HCT116 (cell line): ENCODE measurements around the gene GTPBP1. TPM values are rescaled to one million over a fixed set of nuclear protein-coding genes. Genes with fewer than 3 reads are reported as not detected.

ENCODE experiments used
- ATAC-seq: fragments of 200-7000 bp; cut with Tn5 transposase; 2 replicates; pipeline ENCODE4 v1.9.1; 2020; ENCODE audit warnings: mild to moderate bottlenecking, moderate library complexity
- BruUV-seq: library from RNA; stranded (reverse); fragments of 400-500 nt; replicated peaks from 2 replicates; lab custom pipeline; 2021; lab: Mats Ljungman, UMichigan
- CTCF ChIA-PET: fragments of 300-600 bp; sonication (Branson Sonifier 250); formaldehyde crosslinking; loops from one replicate; lab custom pipeline; 2021; ENCODE audit warnings: antibody characterized with exemption; lab: Charles Lee
- POLR2A ChIA-PET: fragments of 300-600, 350-600 bp; sonication (Branson Sonifier 250); formaldehyde crosslinking; loops from one replicate; lab custom pipeline; 2021; ENCODE audit warnings: antibody characterized with exemption; lab: Charles Lee
- RAD21 ChIA-PET, 2 experiments: fragments of 300-600 bp; sonication (Branson Sonifier 250); formaldehyde crosslinking; loops; one replicate each; lab custom pipeline; 2023; ENCODE audit warnings: low total read pairs in 2 of 2; ENCODE audit not compliant: uncharacterized antibody in 2 of 2, unreplicated experiment in 2 of 2, low non-redundant PET in 1 of 2; lab: Charles Lee
- DNase-seq: peaks from one replicate; pipeline ENCODE4 v3.0.0-alpha.2; 2010; ENCODE audit warnings: low read depth, low spot score
- H2AFZ ChIP-seq: fragments of 200-600 bp; shearing (Covaris generic), sonication (generic); 2 replicates; pipeline ENCODE4 v1.6.1; 2017; ENCODE audit warnings: low read depth, mixed run types, mixed read lengths, antibody characterized with exemption, low read length; ENCODE audit not compliant: poor library complexity, severe bottlenecking
- H3K27ac ChIP-seq: 2 replicates; pipeline ENCODE4 v1.5.1; 2012; ENCODE audit warnings: low read depth, low read length
- H3K27me3 ChIP-seq: fragments of 200-600 bp; sonication (generic); 2 replicates; pipeline ENCODE4 v1.6.1; 2016; ENCODE audit warnings: mixed run types, low read length, mixed read lengths; ENCODE audit not compliant: insufficient read depth
- H3K36me3 ChIP-seq, 2 experiments: fragments of 200-500 bp in 1 of 2; fragments of 200-600 bp in 1 of 2; sonication (Bioruptor generic) in 1 of 2; sonication (generic) in 1 of 2; 2 replicates each; pipeline versions ENCODE4 v1.5.1 to v1.6.1; 2014 to 2016; ENCODE audit warnings: low read length in 2 of 2, inconsistent platforms in 1 of 2, mixed read lengths in 1 of 2, mixed run types in 1 of 2; ENCODE audit not compliant: insufficient read depth in 2 of 2, control insufficient read depth in 1 of 2
- H3K4me1 ChIP-seq, 2 experiments: fragments of 200-600 bp in 1 of 2; sonication (generic) in 1 of 2; 2 replicates each; pipeline versions ENCODE4 v1.5.1 to v1.6.1; 2012 to 2017; ENCODE audit warnings: low read length in 2 of 2, inconsistent platforms in 1 of 2, mild to moderate bottlenecking in 1 of 2, mixed read lengths in 1 of 2, mixed run types in 1 of 2, moderate library complexity in 1 of 2; ENCODE audit not compliant: insufficient read depth in 2 of 2, control insufficient read depth in 1 of 2
- H3K4me2 ChIP-seq: fragments of 200-600 bp; sonication (generic); 2 replicates; pipeline ENCODE4 v1.6.1; 2017; ENCODE audit warnings: mixed run types, low read length, mixed read lengths
- H3K4me3 ChIP-seq, 2 experiments: fragments of 200-600 bp in 1 of 2; sonication (generic) in 1 of 2; replicated peaks in 1 of 2; 2 replicates each; pipeline ENCODE4 v1.5.1; 2011 to 2016; ENCODE audit warnings: low read length in 2 of 2, control low read depth in 1 of 2, low read depth in 1 of 2, mild to moderate bottlenecking in 1 of 2, mixed read lengths in 1 of 2, mixed run types in 1 of 2
- H3K79me2 ChIP-seq: fragments of 200-600 bp; sonication (generic); 2 replicates; pipeline ENCODE4 v1.6.1; 2017; ENCODE audit warnings: mild to moderate bottlenecking, mixed run types, low read length, moderate library complexity, mixed read lengths; ENCODE audit not compliant: insufficient read depth
- H3K9ac ChIP-seq: fragments of 200-600 bp; sonication (generic); 2 replicates; pipeline ENCODE4 v1.6.1; 2016; ENCODE audit warnings: low read length, mixed read lengths
- H3K9me2 ChIP-seq: fragments of 200-600 bp; sonication (generic), shearing (Covaris generic); 2 replicates; pipeline ENCODE4 v1.6.1; 2017; ENCODE audit warnings: mixed run types, mild to moderate bottlenecking, moderate library complexity; ENCODE audit not compliant: insufficient read depth
- H3K9me3 ChIP-seq, 2 experiments: fragments of 200-500 bp in 1 of 2; fragments of 200-600 bp in 1 of 2; sonication (Bioruptor generic) in 1 of 2; sonication (generic) in 1 of 2; 2 replicates each; pipeline ENCODE4 v1.6.1; 2014 to 2017; ENCODE audit warnings: low read length in 2 of 2, mixed read lengths in 2 of 2, inconsistent platforms in 1 of 2, low read depth in 1 of 2, mild to moderate bottlenecking in 1 of 2, mixed run types in 1 of 2, moderate library complexity in 1 of 2; ENCODE audit not compliant: control insufficient read depth in 1 of 2, insufficient read depth in 1 of 2
- H4K20me1 ChIP-seq: fragments of 200-600 bp; sonication (generic), shearing (Covaris generic); 2 replicates; pipeline ENCODE4 v1.6.1; 2017; ENCODE audit warnings: mixed run types, mild to moderate bottlenecking, moderate library complexity; ENCODE audit not compliant: insufficient read depth
- ATF3 ChIP-seq: IDR thresholded peaks from 2 replicates; pipeline ENCODE4 v1.6.1; 2012
- CBX3 ChIP-seq: IDR thresholded peaks from 2 replicates; pipeline ENCODE4 v1.6.1; 2012; ENCODE audit warnings: low read depth
- CEBPB ChIP-seq: IDR thresholded peaks from 2 replicates; pipeline ENCODE4 v1.6.1; 2012; ENCODE audit warnings: low read depth
- CTCF ChIP-seq, 3 experiments: fragments of 200-600 bp in 1 of 3; sonication (generic) in 1 of 3; IDR thresholded peaks in 2 of 3; conservative IDR thresholded peaks in 1 of 3; 2 replicates each; pipeline ENCODE4 v1.5.1; 2012 to 2017; ENCODE audit warnings: low read depth in 2 of 3, low read length in 2 of 3, antibody characterized with exemption in 1 of 3, borderline replicate concordance in 1 of 3, control low read depth in 1 of 3, mild to moderate bottlenecking in 1 of 3, mixed read lengths in 1 of 3, mixed run types in 1 of 3, moderate library complexity in 1 of 3; ENCODE audit not compliant: insufficient read depth in 1 of 3
- EGR1 ChIP-seq: IDR thresholded peaks from 2 replicates; pipeline ENCODE4 v1.6.1; 2012; ENCODE audit warnings: low read depth
- EZH2 ChIP-seq: fragments of 200-600 bp; sonication (generic); IDR thresholded peaks from 2 replicates; pipeline ENCODE4 v1.6.1; 2017; ENCODE audit warnings: antibody characterized with exemption, mixed run types
- EZH2phosphoT487 ChIP-seq: fragments of 200-600 bp; IDR thresholded peaks from 2 replicates; pipeline ENCODE4 v1.6.1; 2018; ENCODE audit warnings: antibody characterized with exemption, borderline replicate concordance
- FOSL1 ChIP-seq: IDR thresholded peaks from 2 replicates; pipeline ENCODE4 v1.6.1; 2012; ENCODE audit warnings: low read depth
- JUND ChIP-seq: IDR thresholded peaks from 2 replicates; pipeline ENCODE4 v1.6.1; 2012
- POLR2A ChIP-seq: IDR thresholded peaks from 2 replicates; pipeline ENCODE4 v1.7.0; 2011; ENCODE audit warnings: borderline replicate concordance; ENCODE audit not compliant: insufficient read depth, insufficient read length; ENCODE audit errors: extremely low read depth
- POLR2AphosphoS5 ChIP-seq: IDR thresholded peaks from 2 replicates; pipeline ENCODE4 v1.6.1; 2011; ENCODE audit warnings: mild to moderate bottlenecking, low read depth, low read length, moderate library complexity
- RAD21 ChIP-seq: IDR thresholded peaks from 2 replicates; pipeline ENCODE4 v1.6.1; 2012; ENCODE audit warnings: low read depth, mild to moderate bottlenecking
- SIN3A ChIP-seq: IDR thresholded peaks from 2 replicates; pipeline ENCODE4 v1.6.1; 2012; ENCODE audit warnings: low read depth
- TCF7L2 ChIP-seq: IDR thresholded peaks from 2 replicates; pipeline ENCODE4 v1.7.0; 2011; ENCODE audit warnings: borderline replicate concordance, inconsistent platforms; ENCODE audit not compliant: insufficient read depth, insufficient read length; ENCODE audit errors: extremely low read depth
- YY1 ChIP-seq: IDR thresholded peaks from 2 replicates; pipeline ENCODE4 v1.6.1; 2011; ENCODE audit warnings: low read length, low read depth, moderate library complexity, mild to moderate bottlenecking; ENCODE audit not compliant: insufficient replicate concordance; ENCODE audit errors: extremely low read depth
- ZNF274 ChIP-seq: fragments of 200-500 bp; sonication (Bioruptor generic); IDR thresholded peaks from 2 replicates; pipeline ENCODE4 v1.6.1; 2014; ENCODE audit warnings: mild to moderate bottlenecking, low read depth, low read length, inconsistent platforms
- intact Hi-C: fragments of 100-400 bp; cut with micrococcal nuclease; formaldehyde crosslinking; loops from 2 replicates; pipeline ENCODE4 v1.10.0; 2022
- total RNA-seq: library from RNA; stranded (reverse); gene quantifications from one replicate; pipeline ENCODE4 v1.2.1, GENCODE V29; 2021; ENCODE audit not compliant: unreplicated experiment
- TF ChIP-seq, protein P1 (sequence below): IDR thresholded peaks from 2 replicates; pipeline ENCODE4 v1.6.1; 2012

Gene GTPBP1
- total RNA-seq, 1 experiment from 2014 or later, result 48.2 TPM

GRCh38 chr22:38762551-38762983, 56.8 kb downstream of the GTPBP1 start (continued):
- TF ChIP-seq EZH2phosphoT487, result no peak
- TF ChIP-seq JUND, result no peak
- TF ChIP-seq CBX3, result no peak
- TF ChIP-seq SIN3A, result no peak
- TF ChIP-seq CEBPB, result no peak
- no peak for TF ChIP-seq POLR2AphosphoS5

- Histone ChIP-seq H3K27ac (peak overlapping the region; percentile 52; the same call in 1 of the 2 replicates), H3K27me3 (no peaks in the 10 kb centered on the region), H3K4me3 (no peak overlapping the region), H4K20me1 (no peaks in the 10 kb centered on the region), H3K79me2 (no peaks in the 10 kb centered on the region), H3K4me2 (peak overlapping the region; percentile 56), H3K9me2 (no peaks in the 10 kb centered on the region), H3K36me3 (no peaks in the 10 kb centered on the region), H3K4me1 (peaks cover 26 to 37% of the 10 kb centered on the region in 2 experiments), H2AFZ (peak overlapping the region; percentile 82), H3K9ac (no peak overlapping the region), H3K9me3 (no peaks in the 10 kb centered on the region)
- DNase-seq, result peak; percentile 79
- CTCF ChIA-PET, result interaction anchor here (0.6 to 2.4 kb wide), 18 partner anchors 8 to 718 kb away, joined by 3 to 10 read pairs (median 4); partner anchors contain the start of genes GTPBP1, NPTXR, PICK1 and TOMM22
- RAD21 ChIA-PET, result interaction anchor here in 1 of 2 experiments (0.7 to 1.1 kb wide), 4 partner anchors 33 to 405 kb away, joined by 3 to 4 read pairs (median 3); no protein-coding TSS in a partner anchor
- peak; percentile 89 for ATAC-seq
- TF ChIP-seq POLR2AphosphoS5 (peak; percentile 51; the same call in 1 of the 2 replicates), ATF3 (no peak), EZH2phosphoT487 (no peak), POLR2A (no peak), JUND (no peak; the same call in 1 of the 2 replicates), CTCF (IDR thresholded peaks at IDR 0.05 in 2 of 3, conservative IDR thresholded peaks at IDR 0.05 in 1 of 3; ENCODE audit: borderline replicate concordance in 1 of 3, insufficient read depth in 1 of 3, low read depth in 2 of 3, low read length in 2 of 3) (peak; percentile 73 to 98 (median 93)), SIN3A (no peak), ZNF274 (no peak), YY1 (peak; percentile 73), TCF7L2 (no peak), EZH2 (no peak), FOSL1 (no peak; the same call in 1 of the 2 replicates), EGR1 (no peak), RAD21 (peak; percentile 82)
- TF ChIP-seq, protein P1, sequence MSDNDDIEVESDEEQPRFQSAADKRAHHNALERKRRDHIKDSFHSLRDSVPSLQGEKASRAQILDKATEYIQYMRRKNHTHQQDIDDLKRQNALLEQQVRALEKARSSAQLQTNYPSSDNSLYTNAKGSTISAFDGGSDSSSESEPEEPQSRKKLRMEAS, result peak; percentile 48; the same call in 1 of the 2 replicates
- intact Hi-C loops, result loop anchor here (5.0 kb wide), 1 partner anchor 76 kb away; the partner anchor contains the start of gene NPTXR
- POLR2A ChIA-PET, result interaction anchor here (1.4 kb wide), 1 partner anchor 237 kb away, joined by 3 read pairs; no protein-coding TSS in a partner anchor
- no TSS peak for BruUV-seq
Measured at GRCh38 chr22:38766076-38766777, 60.5 kb downstream of the GTPBP1 start.
